DOHH2 (cell line): ENCODE measurements around the gene LYRM4.

ENCODE experiments used
- H3F3A ChIP-seq: fragments of 200-600 bp; sonication (generic), shearing (Covaris generic); 2 replicates; pipeline ENCODE4 v1.6.0; 2016; ENCODE audit warnings: antibody characterized with exemption, mild to moderate bottlenecking; ENCODE audit not compliant: control insufficient read depth, insufficient read depth
- H3K27ac ChIP-seq: fragments of 200-600 bp; sonication (generic); 2 replicates; pipeline ENCODE4 v1.5.1; 2014; ENCODE audit warnings: low read depth, mild to moderate bottlenecking, low read length, moderate library complexity
- H3K27me3 ChIP-seq: fragments of 200-600 bp; sonication (generic); 2 replicates; pipeline ENCODE4 v1.6.1; 2014; ENCODE audit warnings: mild to moderate bottlenecking, low read length, mixed read lengths; ENCODE audit not compliant: control insufficient read depth
- H3K36me3 ChIP-seq: fragments of 200-600 bp; sonication (generic); 2 replicates; pipeline ENCODE4 v1.6.1; 2014; ENCODE audit warnings: mild to moderate bottlenecking, low read length, moderate library complexity, mixed read lengths; ENCODE audit not compliant: control insufficient read depth
- H3K4me1 ChIP-seq: fragments of 200-600 bp; sonication (generic); 2 replicates; pipeline ENCODE4 v1.6.1; 2014; ENCODE audit warnings: mild to moderate bottlenecking, low read length, mixed read lengths; ENCODE audit not compliant: control insufficient read depth
- H3K4me2 ChIP-seq: fragments of 200-600 bp; sonication (generic); 2 replicates; pipeline ENCODE4 v1.6.0; 2014; ENCODE audit warnings: mild to moderate bottlenecking, low read length, moderate library complexity
- H3K4me3 ChIP-seq: fragments of 200-600 bp; sonication (generic); 2 replicates; pipeline ENCODE4 v1.5.1; 2014; ENCODE audit warnings: mild to moderate bottlenecking, low read length, mixed read lengths
- H3K79me2 ChIP-seq: fragments of 200-600 bp; sonication (generic); 2 replicates; pipeline ENCODE4 v1.6.1; 2014; ENCODE audit warnings: mild to moderate bottlenecking, low read length, mixed read lengths; ENCODE audit not compliant: control insufficient read depth
- H3K9me2 ChIP-seq: fragments of 200-600 bp; sonication (generic); replicated peaks from 2 replicates; pipeline ENCODE4 v1.6.1; 2014; ENCODE audit warnings: mild to moderate bottlenecking, low read length, mixed read lengths; ENCODE audit not compliant: control insufficient read depth
- H3K9me3 ChIP-seq: fragments of 200-600 bp; sonication (generic); 2 replicates; pipeline ENCODE4 v1.6.1; 2014; ENCODE audit warnings: antibody characterized with exemption, low read length, mixed read lengths; ENCODE audit not compliant: control insufficient read depth, insufficient read depth
- H4K20me1 ChIP-seq: fragments of 200-600 bp; sonication (generic); 2 replicates; pipeline ENCODE4 v1.6.0; 2014; ENCODE audit warnings: low read depth, mild to moderate bottlenecking, antibody characterized with exemption, low read length, moderate library complexity; ENCODE audit not compliant: control insufficient read depth, insufficient read depth
- EZH2phosphoT487 ChIP-seq: fragments of 200-600 bp; sonication (generic); IDR thresholded peaks from 2 replicates; pipeline ENCODE4 v1.6.1; 2017; ENCODE audit warnings: borderline replicate concordance, mild to moderate bottlenecking, antibody characterized with exemption, low read length, moderate library complexity, mixed read lengths
- TF ChIP-seq, protein P1 (sequence below): fragments of 200-600 bp; sonication (generic); IDR thresholded peaks from one replicate; pipeline ENCODE4 v1.5.1; 2014; ENCODE audit warnings: antibody characterized with exemption, mild to moderate bottlenecking, low read depth, low read length; ENCODE audit not compliant: poor library complexity, severe bottlenecking

LYRM4 gene

GRCh38 chr6:5102267-5102970 lies 158.3 kb downstream of the LYRM4 start:
- no peak overlapping the region for H3K4me2 ChIP-seq
- H3K4me3 ChIP-seq, result no peak overlapping the region
- H3K9me2 ChIP-seq, result no peaks in the 10 kb centered on the region

GRCh38 chr6:5100806-5101205 lies 159.9 kb downstream of the LYRM4 start:
- no peaks in the 10 kb centered on the region for H3K9me2 ChIP-seq
- no peak overlapping the region for H3K27ac ChIP-seq
- H3K4me1 ChIP-seq, result peaks cover 10% of the 10 kb centered on the region
- no peak overlapping the region for H3K4me2 ChIP-seq
- no peaks in the 10 kb centered on the region for H3K27me3 ChIP-seq
- H3F3A ChIP-seq, result no peaks in the 10 kb centered on the region
- no peaks in the 10 kb centered on the region for H4K20me1 ChIP-seq
- no peaks in the 10 kb centered on the region for H3K9me3 ChIP-seq
- H3K4me3 ChIP-seq, result no peak overlapping the region
- H3K79me2 ChIP-seq, result no peaks in the 10 kb centered on the region
- TF ChIP-seq, protein P1, sequence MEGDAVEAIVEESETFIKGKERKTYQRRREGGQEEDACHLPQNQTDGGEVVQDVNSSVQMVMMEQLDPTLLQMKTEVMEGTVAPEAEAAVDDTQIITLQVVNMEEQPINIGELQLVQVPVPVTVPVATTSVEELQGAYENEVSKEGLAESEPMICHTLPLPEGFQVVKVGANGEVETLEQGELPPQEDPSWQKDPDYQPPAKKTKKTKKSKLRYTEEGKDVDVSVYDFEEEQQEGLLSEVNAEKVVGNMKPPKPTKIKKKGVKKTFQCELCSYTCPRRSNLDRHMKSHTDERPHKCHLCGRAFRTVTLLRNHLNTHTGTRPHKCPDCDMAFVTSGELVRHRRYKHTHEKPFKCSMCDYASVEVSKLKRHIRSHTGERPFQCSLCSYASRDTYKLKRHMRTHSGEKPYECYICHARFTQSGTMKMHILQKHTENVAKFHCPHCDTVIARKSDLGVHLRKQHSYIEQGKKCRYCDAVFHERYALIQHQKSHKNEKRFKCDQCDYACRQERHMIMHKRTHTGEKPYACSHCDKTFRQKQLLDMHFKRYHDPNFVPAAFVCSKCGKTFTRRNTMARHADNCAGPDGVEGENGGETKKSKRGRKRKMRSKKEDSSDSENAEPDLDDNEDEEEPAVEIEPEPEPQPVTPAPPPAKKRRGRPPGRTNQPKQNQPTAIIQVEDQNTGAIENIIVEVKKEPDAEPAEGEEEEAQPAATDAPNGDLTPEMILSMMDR, result no peak
- no peak for TF ChIP-seq EZH2phosphoT487
- no peaks in the 10 kb centered on the region for H3K36me3 ChIP-seq

More at GRCh38 chr6:5102267-5102970, 158.3 kb downstream of the LYRM4 start:
- no peaks in the 10 kb centered on the region for H3K79me2 ChIP-seq
- no peaks in the 10 kb centered on the region for H3K4me1 ChIP-seq
- TF ChIP-seq, protein P1, result no peak
- TF ChIP-seq EZH2phosphoT487, result no peak
- no peak overlapping the region for H3K27ac ChIP-seq
- H3K9me3 ChIP-seq, result no peaks in the 10 kb centered on the region
- no peaks in the 10 kb centered on the region for H3F3A ChIP-seq
- no peaks in the 10 kb centered on the region for H4K20me1 ChIP-seq
- no peaks in the 10 kb centered on the region for H3K27me3 ChIP-seq
- no peaks in the 10 kb centered on the region for H3K36me3 ChIP-seq

DNA sequence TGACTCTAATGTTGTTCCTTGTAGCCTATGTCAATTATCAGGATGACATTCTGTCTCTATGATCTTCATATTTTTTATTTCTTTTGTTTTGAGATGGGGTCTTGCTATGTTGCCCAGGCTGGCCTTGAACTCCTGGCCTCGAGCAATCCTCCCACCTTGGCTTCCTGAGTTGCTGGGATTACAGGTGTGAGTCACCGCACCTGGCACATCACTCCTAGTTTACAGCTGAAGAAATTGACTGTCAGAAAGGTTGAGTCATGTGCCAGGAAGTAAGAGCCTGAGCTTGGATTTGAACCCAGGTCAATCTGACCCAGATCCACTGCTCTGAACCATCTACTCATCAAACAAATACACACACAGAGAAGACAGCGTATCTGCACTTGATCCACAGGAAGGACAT lies 161.2 kb downstream of the LYRM4 start:
- H3K9me3 ChIP-seq, result no peaks in the 10 kb centered on the region

More for the DNA sequence above, 161.2 kb downstream of the LYRM4 start:
- no peak overlapping the region for H3K27ac ChIP-seq
- H3K79me2 ChIP-seq, result no peaks in the 10 kb centered on the region
- H3K9me2 ChIP-seq, result no peaks in the 10 kb centered on the region
- no peaks in the 10 kb centered on the region for H3K36me3 ChIP-seq
- no peaks in the 10 kb centered on the region for H3F3A ChIP-seq
- no peak overlapping the region for H3K4me3 ChIP-seq
- no peak for TF ChIP-seq EZH2phosphoT487
- TF ChIP-seq, protein P1, result no peak
- H3K4me1 ChIP-seq, result peaks cover 21% of the 10 kb centered on the region
- H3K27me3 ChIP-seq, result no peaks in the 10 kb centered on the region
- no peaks in the 10 kb centered on the region for H4K20me1 ChIP-seq
- H3K4me2 ChIP-seq, result no peak overlapping the region
